Cardiac muscle cell (in vitro differentiated cells and primary cell): ENCODE data around the gene CLDN19. TPM values are rescaled to one million over a fixed set of nuclear protein-coding genes. Genes with fewer than 3 reads are reported as not detected.

ENCODE experiments used
- DNase-seq, 2 donors: peaks; one replicate each; pipeline versions ENCODE4 v3.0.0 to v3.0.0-alpha.2; 2010 to 2017; ENCODE audit warnings: low read depth in 1 of 2, low spot score in 1 of 2
- H3K27ac ChIP-seq: fragments of 200-600 bp; sonication (generic); 2 replicates; pipeline ENCODE4 v1.5.1; 2016
- H3K27me3 ChIP-seq: fragments of 200-600 bp; sonication (generic); 2 replicates; pipeline ENCODE4 v1.6.0; 2016; ENCODE audit warnings: control low read depth
- H3K36me3 ChIP-seq: fragments of 200-600 bp; sonication (generic); 2 replicates; pipeline ENCODE4 v1.5.1; 2016; ENCODE audit warnings: control low read depth
- H3K4me1 ChIP-seq: fragments of 200-600 bp; sonication (generic); 2 replicates; pipeline ENCODE4 v1.8.1; 2017; ENCODE audit warnings: low read depth, mild to moderate bottlenecking, mixed run types
- H3K4me3 ChIP-seq: fragments of 200-600 bp; sonication (generic); 2 replicates; pipeline ENCODE4 v1.5.1; 2016; ENCODE audit warnings: mild to moderate bottlenecking
- H3K9me3 ChIP-seq: fragments of 200-600 bp; sonication (generic); 2 replicates; pipeline ENCODE4 v1.5.1; 2017; ENCODE audit warnings: low read depth, mild to moderate bottlenecking, control low read depth
- polyA plus RNA-seq: library from polyadenylated mRNA; unstranded; fragments of >200 nt; fragmentation: Nextera tagmentation; extraction: Ambion mirVana; gene quantifications from 2 replicates; pipeline ENCODE4 v1.2.1, GENCODE V29; 2016
- total RNA-seq: library from RNA; depleted of rRNA; stranded (reverse); fragments of >200 nt; gene quantifications from 2 replicates; pipeline ENCODE4 v1.2.3, GENCODE V29; 2016
- TF ChIP-seq, protein P1 (sequence below): IDR thresholded peaks from 2 replicates; pipeline ENCODE4 v1.5.1; 2012; ENCODE audit warnings: low read depth, mild to moderate bottlenecking, low read length

CLDN19 gene
- total and polyA plus RNA-seq, 2 experiments from 2014 or later: 4.3 to 12.9 TPM

DNA sequence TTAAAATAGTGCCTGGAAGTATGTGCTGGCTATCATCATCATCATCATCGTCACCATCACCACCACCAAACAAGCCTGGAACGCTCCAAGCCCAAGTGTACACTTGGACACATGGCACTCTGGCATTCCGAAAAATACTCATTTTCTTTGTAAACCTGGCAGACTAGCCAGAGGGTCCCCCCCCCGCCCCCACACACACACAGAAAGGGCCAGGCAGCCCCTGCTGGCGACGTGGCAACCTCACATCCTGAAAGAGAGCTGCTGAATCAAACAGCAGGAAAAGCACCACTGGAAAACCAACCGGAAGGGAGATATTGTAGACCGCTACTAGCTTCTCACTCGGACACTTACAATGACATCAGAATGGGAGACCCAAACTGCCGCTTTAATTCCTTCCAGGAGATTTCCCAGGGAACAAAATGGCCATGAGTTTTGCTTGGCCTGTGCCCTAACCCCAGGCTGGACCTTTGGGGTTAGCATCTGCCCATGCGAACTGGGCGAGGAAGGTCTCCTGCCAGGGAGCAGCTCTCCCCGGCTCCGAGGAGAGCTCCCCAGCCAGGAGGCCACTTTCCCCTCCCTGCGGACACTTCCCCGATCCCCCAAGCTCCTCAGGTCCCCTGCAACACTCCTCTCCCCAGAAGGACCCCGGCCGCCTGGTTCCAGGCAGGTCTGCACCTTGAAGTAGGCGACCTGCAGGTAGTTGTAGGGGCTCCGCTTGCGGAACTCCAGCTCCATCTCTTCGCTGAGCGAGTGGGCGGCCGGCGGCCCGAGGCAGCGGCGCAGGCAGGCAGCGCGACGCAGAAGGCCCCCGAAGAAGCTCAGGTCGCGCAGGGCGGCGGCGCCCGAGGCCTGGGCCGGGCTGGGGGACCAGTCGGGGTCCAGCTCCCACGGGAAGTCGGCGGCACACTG lies 26.1 kb upstream of the CLDN19 start:
- H3K9me3 ChIP-seq: no peaks in the 10 kb centered on the region
- peaks cover 17% of the 10 kb centered on the region for H3K4me1 ChIP-seq
- H3K27ac ChIP-seq: peak overlapping the region; percentile 65
- peak; percentile 69 to 87 for DNase-seq
- TF ChIP-seq, protein P1, sequence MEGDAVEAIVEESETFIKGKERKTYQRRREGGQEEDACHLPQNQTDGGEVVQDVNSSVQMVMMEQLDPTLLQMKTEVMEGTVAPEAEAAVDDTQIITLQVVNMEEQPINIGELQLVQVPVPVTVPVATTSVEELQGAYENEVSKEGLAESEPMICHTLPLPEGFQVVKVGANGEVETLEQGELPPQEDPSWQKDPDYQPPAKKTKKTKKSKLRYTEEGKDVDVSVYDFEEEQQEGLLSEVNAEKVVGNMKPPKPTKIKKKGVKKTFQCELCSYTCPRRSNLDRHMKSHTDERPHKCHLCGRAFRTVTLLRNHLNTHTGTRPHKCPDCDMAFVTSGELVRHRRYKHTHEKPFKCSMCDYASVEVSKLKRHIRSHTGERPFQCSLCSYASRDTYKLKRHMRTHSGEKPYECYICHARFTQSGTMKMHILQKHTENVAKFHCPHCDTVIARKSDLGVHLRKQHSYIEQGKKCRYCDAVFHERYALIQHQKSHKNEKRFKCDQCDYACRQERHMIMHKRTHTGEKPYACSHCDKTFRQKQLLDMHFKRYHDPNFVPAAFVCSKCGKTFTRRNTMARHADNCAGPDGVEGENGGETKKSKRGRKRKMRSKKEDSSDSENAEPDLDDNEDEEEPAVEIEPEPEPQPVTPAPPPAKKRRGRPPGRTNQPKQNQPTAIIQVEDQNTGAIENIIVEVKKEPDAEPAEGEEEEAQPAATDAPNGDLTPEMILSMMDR: peak; percentile 66
- H3K36me3 ChIP-seq: peaks cover 11% of the 10 kb centered on the region
- H3K27me3 ChIP-seq: no peaks in the 10 kb centered on the region
- H3K4me3 ChIP-seq: peak overlapping the region; percentile 58

- H3K27me3 ChIP-seq: no peaks in the 10 kb centered on the region
- TF ChIP-seq, protein P1: no peak
- peak in 1 of 2 donors; percentile 27 for DNase-seq
- no peaks in the 10 kb centered on the region for H3K9me3 ChIP-seq
- peaks cover 17% of the 10 kb centered on the region for H3K4me1 ChIP-seq
- peak overlapping the region; percentile 58 for H3K4me3 ChIP-seq
- peak overlapping the region; percentile 65 for H3K27ac ChIP-seq
- H3K36me3 ChIP-seq: peaks cover 14% of the 10 kb centered on the region
These were observed 25.2 kb upstream of the CLDN19 start for GRCh38 chr1:42765269-42765668.

DNA sequence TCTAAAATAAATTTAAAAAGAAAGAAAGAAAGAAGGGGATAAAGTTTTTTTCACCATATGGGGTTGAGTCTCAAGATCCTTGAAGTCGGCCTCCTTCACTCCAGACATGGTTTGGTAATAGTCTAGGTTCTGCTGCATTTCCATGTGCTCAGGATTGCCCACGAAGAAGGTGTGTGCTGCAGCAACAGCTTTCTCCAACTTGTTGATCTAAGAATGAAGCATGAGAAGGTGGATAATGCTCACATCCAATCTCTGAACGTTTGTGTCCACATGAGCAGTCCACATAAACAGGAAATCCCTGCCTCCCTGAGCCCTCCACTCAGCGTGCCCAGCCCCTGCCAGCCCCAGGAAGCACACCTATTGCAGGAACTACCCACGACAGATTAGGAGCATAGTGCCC lies 22.2 kb upstream of the CLDN19 start:
- Histone ChIP-seq H3K4me1 (peaks cover 11% of the 10 kb centered on the region), H3K36me3 (peaks cover 31% of the 10 kb centered on the region), H3K4me3 (no peak overlapping the region), H3K27ac (no peak overlapping the region), H3K27me3 (no peaks in the 10 kb centered on the region), H3K9me3 (no peaks in the 10 kb centered on the region)
- no peak for DNase-seq
- TF ChIP-seq, protein P1: no peak

- H3K4me3 ChIP-seq: no peak overlapping the region
- DNase-seq: no peak
- no peaks in the 10 kb centered on the region for H3K27me3 ChIP-seq
- TF ChIP-seq, protein P1: no peak
- H3K36me3 ChIP-seq: peaks cover 31% of the 10 kb centered on the region
- H3K4me1 ChIP-seq: peaks cover 11% of the 10 kb centered on the region
- H3K9me3 ChIP-seq: no peaks in the 10 kb centered on the region
- H3K27ac ChIP-seq: no peak overlapping the region
These were observed 21.5 kb upstream of the CLDN19 start for GRCh38 chr1:42761567-42761966.

- Histone ChIP-seq H3K9me3 (no peaks in the 10 kb centered on the region), H3K27ac (no peak overlapping the region), H3K4me1 (no peaks in the 10 kb centered on the region), H3K4me3 (no peak overlapping the region), H3K36me3 (peaks cover 46% of the 10 kb centered on the region), H3K27me3 (no peaks in the 10 kb centered on the region)
- TF ChIP-seq, protein P1: no peak
- DNase-seq: no peak
These were observed 19.1 kb upstream of the CLDN19 start for GRCh38 chr1:42759114-42759513.
